RKO (cell line): ENCODE measurements around the gene CEP85.
"Not testable (repeated sequence)": the region's sequence is repeated elsewhere in the genome, so short reads cannot be mapped to it uniquely, and the experiment has no call there.

ENCODE experiments used
- DNase-seq: peaks from one replicate; pipeline ENCODE4 v3.0.0-alpha.2; 2016; ENCODE audit warnings: low spot score

CEP85 gene

DNA sequence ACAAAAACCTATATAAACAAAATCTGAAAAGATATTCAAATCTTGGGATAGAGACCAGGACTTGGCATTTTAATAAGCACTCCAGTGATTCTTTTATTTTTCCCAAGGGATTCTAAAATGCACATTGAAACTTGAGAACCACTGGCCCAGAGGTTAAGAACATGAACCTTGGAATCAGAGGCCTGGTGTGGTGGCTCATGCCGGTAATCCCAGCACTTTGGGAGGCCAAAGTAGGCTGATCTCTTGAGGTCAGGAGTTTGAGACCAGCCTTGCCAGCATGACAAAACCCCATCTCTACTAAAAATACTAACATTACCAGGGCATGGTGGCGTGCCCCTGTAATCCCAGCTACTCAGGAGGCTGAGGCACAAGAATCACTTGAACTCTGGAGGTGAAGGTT lies 12.9 kb upstream of the CEP85 start:
- DNase-seq, result no peak

DNA sequence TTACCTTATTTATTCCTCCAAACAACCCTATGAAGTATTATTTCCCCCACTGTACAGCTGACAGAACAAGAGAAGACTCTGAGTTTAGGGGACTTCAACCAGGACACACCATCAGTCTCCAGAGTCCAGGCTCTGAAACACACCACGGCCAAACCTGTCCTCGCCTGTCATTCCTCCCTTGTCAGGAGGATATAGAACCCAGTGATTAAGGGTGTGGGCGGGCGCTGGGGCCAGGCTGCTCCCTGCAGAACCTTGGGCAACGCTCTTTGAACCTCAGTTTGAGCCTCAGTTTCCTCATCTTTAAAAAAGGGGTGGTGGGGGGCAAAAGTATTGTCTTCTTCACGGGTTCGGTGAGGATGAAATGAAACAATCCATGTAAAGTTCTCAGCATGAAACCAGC lies 9.4 kb upstream of the CEP85 start:
- DNase-seq, result no peak

DNA sequence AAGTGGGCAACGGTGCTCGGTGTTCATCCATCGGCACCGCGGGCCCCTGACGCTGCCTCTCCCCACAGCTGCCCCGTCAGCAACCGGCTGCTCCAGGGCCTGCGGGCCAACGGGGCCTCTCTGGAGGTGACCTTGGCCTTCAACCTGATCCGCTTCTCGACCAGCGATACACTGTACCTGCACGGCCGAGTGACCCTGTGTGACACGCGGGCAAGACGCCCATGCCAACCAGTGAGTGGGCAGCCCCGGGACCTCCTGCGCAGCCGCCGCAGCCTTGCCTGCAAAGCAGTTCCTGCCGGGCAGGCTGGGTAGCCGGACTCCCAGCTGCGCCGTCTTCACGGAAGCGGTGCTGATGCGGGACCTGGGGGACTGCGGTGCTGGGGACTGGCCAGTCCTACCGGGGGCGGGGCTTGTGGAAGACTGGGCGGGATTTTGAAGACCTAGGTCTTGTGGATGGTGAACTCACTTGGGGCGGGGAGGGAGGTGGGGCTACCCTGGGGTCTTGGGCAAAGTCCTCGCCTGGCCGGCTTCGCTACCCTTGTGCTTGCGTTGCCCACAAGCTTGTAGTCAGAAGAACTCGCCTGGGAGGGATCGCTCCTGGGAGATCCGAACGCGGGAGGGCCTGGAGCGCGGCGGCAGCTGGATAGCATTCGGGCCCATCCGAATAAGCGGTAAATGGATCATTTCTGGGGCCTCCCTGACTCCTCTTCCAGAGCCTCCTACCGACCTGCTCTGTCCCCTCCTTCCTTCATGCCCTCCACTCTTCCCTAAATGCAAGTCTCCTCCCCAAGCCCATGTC lies 8.8 kb upstream of the CEP85 start:
- no peak for DNase-seq

DNA sequence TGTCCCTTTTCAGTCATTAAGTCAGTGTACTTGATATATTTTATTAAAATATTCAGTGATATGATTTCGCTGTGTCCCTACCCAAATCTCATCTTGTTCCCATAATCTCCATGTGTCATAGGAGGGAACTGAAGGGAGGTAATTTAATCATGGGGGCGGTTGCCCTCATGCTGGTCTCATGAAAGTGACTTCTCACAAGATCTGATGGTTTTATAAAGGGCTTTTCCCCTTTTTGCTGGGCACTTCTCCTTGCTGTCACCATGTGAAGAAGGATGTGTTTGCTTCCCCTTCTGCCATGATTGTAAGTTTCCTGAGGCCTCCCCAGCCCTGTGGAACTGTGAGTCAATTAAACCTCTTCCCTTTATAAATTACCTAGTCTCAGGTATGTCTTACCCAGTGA lies 3.3 kb upstream of the CEP85 start:
- DNase-seq, result not testable (repeated sequence)

DNA sequence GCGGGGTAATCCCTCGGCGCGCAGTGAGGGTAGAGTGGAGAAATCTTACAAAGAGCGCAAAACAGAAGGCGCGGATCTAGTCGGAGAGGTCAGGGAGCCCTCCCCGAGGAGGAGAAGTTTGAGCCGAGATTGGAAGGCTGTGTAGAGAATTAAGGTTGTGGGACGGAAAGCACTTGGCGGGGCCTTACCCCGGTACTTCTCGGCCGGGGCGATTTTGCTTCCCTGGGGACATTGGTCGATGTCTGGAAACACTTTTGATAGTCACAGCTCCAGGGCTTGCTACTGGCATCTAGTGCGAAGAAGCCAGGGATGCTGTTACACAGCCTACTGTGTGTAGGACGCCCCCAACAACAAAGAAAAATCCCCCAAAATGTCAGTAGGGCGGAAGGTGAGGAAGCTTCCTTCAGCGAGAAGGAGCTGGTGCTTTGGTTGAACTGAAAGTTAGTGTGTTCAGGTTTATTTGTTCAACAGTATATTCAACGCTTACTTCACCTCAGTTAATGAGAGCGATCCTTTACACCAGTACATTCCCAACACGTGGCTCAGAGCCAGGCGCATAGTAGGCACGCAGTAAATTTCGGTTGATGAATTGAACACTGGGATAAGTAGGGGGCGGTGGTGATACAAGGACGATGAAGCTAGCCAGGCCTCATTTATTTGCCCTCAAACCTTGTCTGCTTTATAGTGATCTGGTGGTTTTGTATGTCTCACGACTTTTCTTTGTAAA lies 807 bp downstream of the CEP85 start:
- peak; percentile 67 for DNase-seq

DNA sequence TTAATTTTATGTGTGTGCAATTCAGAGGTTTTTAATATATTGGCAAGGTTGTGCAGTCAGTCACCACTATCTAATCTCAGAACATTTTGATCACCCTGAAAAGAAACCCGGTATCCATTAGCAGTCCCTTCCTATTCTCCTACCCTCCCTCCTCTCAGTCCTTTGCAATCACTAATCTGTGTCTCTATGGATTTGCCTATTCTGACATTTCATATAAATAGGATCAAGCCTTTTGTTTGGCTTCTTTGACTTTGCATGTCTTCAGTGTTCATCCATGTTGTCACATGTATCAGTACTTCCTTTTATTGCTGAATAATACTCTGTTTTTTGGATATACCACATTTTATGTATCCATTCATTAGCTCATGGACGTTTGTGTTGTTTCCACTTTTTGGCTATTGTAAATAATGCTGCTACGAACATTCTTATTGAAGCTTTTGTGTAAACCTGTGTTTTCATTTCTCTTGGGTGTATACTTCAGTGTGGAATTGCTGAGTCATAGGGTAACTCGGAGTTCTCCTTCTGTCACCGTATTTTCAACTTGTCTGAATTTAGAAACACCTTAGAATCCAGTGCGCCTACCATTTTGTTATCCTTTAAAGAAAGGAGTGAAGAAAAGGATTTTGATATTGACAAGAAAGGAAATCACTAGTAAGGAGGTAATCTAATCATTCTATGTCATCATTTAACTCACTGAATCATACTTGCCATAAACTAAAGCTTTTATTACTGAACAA lies 3.4 kb downstream of the CEP85 start:
- no peak for DNase-seq

DNA sequence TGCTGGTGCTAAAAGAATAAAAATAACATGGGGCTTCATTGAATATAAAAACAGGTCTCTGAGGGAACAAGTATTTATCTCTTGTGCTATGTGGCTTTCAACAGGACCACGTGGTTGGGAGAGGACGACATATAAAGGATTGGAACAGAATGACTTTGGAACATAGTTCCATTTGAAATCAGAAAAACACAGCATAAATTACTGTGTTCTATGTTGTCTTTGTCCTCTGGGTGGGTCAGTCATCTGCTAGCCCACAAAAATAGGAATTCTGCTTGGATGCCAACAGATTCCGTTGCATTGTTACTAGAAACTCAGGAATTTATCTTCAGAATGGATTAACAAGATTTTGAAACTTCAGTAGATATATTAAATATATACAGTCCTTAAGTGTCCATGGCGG lies 5.9 kb downstream of the CEP85 start:
- no peak for DNase-seq

DNA sequence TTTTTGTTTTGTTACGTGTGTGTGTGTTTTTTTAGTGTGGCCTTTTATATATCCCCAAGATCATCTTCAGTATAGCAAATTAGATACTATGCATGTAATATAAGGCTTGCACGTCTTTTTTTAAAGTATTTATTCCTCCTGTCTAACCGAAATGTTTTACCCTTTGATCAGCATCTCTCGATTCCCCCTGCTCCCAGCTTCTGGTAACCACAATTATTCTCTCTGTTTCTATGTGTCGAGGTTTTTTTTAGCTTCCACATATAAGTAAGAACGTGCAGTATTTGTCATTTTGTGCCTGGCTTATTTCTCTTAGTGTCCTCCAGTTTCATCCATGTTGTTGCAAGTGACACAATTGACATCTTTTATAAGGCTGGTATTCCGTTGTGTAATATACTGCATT lies 18.7 kb downstream of the CEP85 start:
- no peak for DNase-seq

DNA sequence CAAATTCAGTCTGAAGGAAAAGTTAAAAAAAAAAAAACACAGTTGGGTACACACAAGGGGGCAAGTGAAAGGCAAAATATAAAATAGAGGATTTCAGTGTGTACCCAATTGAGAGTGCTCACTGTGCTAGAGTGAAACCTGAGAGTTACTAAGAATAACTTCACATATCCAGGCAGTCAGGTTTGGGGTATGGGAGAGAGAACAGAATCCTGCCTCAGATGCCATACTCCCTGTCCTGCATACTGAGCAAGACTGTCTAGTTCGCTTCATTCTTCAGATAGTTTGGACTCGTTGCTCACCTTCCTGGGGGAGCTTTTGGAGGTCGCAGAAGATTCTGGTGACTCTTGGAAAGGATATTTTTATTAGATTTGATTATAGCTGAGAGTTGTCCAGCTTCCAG lies 20.4 kb downstream of the CEP85 start:
- DNase-seq, result no peak

DNA sequence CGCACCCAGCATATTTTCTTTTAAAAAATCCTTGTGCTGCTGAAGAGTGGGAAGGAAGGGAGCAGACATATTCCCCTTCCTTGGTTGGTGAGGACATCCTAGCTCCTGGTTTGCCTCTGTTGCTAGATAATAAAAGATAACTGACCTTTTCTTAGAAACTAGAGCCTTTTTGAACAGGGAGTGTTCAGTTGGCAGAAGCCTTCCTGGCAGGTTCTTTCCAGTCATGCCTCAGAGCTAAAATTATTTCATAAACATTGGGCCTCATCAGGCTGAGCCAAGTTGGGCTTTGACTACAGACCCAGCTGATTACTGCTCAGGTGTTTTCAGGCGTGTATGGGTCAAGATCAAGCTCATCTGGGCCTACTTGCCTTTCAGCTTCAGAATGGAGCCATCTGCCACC lies 23.2 kb downstream of the CEP85 start:
- DNase-seq, result no peak

DNA sequence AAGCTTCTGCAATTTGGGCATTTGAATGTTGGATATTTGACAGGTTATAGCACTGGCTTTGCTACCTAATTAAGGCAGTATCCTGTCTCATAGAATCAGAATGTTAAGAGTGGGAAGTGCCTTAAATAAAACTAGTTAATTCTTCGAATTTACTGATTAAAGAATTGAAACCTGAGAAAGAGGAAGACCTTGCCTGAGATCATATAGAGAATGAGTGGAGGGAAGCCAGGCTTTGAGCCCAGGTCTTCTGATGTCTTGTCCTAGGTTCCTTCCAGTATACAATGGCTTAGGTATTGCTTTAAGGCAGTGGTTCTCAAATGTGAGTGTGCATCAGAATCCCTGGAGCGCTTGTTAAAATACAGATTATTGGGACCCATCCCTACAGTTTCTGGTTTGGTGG lies 25.0 kb downstream of the CEP85 start:
- DNase-seq, result no peak

DNA sequence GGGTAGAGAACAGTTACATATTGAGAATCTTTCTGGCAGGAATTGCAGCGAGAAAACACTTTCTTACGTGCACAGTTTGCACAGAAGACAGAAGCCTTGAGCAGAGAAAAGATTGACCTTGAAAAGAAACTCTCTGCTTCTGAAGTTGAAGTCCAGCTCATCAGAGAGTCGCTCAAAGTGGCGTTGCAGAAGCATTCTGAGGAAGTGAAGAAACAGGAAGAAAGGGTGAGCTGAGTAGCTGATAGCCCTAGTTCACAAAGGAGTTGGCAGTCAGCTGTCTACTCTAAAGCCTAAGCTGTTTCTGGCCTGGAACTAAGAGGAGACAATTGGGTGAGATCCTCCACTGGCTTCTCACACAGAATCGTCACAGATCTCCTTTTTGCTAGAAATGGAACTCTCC lies 25.6 kb downstream of the CEP85 start:
- DNase-seq, result no peak

DNA sequence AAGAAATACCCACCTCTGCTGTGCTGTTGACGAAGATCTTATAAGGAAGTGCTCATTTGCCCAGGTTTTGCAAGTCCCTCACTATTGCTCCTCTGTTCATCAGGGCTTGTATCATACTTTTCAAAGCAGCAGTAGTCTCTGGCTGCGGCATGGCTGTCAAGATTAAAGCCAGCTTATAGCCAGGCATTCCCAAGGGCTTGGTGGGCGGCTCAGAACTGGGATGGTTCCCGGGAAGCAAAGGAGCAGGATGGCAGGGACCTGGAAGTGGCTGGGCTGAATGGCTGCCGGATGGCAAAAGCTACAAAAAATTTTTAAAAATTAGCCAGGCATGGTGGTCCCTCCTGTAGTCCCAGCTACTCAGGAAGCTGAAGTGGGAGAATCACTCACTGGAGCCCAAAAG lies 29.2 kb downstream of the CEP85 start:
- DNase-seq, result no peak

DNA sequence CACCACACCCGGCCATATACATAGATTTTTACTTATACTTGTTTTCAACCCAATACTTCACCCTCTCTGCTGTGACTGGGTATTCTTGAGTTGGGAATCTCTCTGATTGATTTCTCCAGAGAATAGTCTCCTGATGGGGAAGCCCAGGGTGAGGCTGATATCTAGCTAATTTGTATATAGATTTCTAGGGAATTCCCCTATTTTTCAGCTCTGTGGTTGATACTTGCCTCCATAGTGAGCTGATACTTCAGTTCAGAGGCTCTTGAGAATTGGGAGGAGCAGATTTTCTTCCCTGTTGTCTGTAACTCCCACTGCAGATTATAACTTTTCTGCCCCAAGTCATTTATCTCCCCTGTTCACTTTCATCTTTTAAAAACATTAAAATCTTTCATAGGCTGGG lies 31.4 kb downstream of the CEP85 start:
- DNase-seq, result no peak

DNA sequence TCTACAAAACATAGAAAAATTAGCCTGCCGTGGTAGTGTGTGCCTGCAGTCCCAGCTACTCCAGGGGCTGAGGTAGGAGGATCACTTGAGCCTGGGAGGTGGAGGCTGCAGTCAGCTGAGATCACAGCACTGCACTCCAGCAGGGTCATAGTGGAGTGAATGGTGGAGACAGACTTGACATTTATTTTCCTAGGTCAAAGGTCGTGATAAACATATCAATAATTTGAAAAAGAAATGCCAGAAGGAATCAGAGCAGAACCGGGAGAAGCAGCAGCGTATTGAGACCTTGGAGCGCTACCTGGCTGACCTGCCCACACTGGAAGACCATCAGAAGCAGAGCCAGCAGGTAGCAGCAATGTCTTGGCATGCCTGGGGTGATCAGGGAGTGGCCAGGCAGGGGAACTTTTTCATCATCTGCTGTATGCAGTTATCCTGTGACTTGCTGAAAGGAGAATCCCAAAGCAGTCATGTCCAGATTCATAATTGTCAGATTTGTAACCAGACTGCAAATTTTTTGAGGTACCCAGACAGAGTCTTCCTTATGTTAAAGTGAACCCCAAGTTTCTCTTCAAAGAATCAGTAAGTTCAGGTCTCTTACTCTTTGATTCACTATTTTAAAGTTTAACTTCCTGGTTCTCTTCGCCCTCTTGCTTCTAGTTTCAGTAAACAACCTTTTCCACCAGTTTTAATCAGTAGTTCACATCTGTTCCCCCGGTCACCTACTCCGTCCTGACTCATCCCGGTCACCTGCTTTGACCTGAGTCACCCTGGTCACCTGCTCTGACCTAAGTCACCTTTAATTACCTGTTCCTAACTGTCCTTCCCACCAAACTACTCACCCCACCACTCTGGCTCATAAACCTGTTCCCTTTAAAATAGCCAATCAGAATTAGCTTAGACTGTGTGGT lies 34.5 kb downstream of the CEP85 start:
- DNase-seq, result no peak

DNA sequence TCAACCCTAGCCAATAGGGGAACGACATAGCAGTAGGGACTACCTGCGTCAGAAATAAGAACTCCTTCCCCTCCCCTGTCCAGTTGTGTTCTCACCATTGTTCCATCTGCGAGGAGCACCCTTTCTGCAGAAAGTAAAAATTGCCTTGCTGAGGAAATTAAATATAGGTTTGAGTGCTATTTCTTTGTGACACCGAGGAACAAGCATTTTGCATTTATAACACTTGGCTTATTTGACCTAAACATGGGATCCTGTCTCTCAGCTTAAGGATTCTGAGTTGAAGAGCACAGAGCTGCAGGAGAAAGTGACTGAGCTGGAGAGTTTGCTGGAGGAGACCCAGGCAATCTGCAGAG lies 35.2 kb downstream of the CEP85 start:
- no peak for DNase-seq

DNA sequence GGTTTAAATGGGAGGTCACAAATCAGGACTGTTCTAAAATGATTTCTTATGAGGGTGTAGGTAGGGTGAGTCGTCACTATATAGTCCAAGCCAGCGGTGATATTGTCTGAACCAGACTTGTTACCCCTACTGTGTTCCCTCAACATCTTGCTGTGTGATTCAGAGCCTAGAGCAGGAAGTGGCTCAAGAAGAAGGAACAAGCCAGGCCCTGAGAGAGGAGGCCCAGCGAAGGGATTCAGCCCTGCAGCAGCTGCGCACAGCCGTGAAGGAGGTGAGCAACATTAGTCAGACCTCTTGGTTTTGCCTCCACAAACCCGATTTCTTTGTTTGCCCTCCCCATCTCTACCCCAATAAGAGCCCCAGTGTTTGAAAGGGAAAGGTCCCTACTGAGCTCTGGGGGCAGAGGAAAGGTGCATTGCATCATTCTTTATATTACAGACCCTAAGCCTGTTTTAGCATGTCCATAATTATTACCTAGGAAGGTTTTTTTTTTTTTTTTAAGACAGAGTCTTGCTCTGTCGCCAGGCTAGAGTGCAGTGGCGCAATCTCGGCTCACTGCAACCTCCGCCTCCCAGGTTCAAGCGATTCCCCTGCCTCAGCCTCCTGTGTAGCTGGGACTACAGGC lies 40.9 kb downstream of the CEP85 start:
- no peak for DNase-seq

DNA sequence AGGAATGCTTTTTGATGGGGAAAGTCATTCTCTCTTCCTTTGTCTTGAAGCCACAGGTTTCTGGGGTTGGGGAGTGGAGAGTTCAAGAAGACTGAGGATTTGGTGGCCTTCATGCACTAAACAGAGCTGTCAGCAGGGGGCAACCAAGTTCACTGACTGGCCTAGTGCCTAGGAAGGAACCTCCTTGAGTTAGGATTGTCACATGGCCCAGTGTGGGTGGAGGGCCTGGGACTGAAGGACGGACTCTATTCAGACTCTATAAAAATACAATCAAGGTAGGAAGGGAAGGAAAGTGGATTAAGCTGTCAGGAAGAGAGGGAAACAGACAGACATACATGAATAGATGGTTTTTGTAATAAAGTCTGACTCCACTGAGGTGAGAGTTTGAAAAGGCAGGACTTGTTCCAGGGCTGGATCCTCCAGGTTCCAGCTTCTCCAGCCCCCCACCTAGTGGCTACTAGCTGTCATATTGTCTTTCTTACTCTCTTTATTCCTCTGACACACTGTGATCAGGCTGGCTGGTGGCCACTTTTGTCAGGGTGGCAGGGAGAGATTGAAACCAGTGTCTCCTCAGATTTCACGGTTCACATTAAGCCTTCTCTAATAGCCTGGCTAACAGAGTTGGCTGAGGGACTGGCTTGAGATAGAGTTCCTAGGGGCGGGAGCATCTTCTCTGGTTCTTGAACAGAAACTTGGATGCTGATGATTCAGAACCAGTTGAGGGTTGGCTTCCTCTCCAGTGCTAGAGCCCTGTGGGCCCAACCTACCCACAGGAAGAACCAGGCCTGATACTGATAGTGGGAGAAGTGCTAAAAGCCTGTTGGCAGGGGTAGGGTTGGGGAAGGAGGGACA lies 41.8 kb downstream of the CEP85 start:
- DNase-seq, result peak; percentile 71

DNA sequence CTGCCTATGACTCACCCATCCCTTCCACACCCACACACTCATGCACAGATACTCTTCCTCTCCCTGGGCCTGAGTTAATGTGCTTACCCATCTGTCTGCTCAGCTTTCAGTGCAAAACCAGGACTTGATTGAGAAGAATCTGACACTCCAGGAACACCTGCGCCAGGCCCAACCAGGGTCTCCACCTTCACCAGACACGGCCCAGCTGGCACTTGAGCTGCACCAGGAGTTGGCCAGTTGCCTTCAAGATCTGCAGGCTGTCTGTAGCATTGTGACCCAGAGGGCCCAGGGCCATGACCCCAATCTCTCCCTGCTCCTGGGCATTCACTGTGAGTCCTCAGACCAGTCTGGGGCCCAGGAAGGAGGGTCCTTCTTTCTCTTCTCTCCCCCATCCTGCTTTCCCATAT lies 42.4 kb downstream of the CEP85 start:
- DNase-seq, result peak; percentile 54

DNA sequence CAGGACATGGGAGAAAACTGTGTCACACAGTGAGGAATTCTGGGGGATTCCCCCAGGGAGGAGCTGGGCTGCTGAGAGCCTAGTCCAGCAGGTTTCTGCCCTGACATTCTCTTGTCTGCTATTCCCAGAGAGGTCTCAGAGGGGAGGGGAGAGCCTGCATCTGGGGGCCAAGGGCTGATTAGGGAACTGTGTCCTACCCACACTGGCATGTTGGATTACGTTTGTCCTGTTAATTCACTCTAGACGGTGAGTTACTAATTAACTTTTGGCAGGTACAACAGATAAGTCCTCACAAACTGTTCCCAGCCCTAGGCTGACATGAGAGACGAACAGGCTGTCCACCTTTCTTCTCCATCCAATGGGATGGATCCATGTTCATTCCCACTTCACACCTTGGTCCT lies 43.3 kb downstream of the CEP85 start:
- DNase-seq, result no peak

DNA sequence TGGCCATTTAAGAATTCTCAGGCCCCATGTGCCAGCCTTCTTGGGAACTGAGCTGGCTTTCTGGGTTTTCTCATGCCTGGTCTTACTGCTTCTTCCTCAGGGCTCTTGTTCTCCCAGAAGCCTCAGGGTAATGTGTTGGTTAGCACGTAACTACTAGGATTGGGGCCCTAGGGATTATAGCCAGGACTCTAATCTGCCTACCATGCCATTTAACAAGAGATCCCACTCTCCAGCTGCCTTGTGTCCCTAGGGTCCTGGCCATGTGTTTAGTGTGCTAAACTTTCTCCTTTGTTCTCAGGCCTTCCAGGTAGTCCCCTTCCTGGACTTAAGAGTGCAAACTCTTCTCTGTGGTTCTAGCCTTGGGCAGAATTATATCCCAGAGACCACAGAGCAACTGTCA lies 43.7 kb downstream of the CEP85 start:
- no peak for DNase-seq
